H9 (cell line): ENCODE results near the gene EPPIN. TPM values are rescaled to one million over a fixed set of nuclear protein-coding genes. Genes with fewer than 3 reads are reported as not detected.

Source experiments
- DNase-seq: peaks from one replicate; pipeline ENCODE4 v3.0.0-alpha.2; 2017
- H2AFZ ChIP-seq: one replicate; pipeline ENCODE4 v1.6.1; 2013; ENCODE audit warnings: mild to moderate bottlenecking, low read length, control low read depth, moderate library complexity
- H2AK5ac ChIP-seq: 2 replicates; pipeline ENCODE4 v1.6.1; 2013; ENCODE audit warnings: low read length, control low read depth, mixed read lengths; ENCODE audit not compliant: insufficient read length
- H2BK120ac ChIP-seq: one replicate; pipeline ENCODE4 v1.6.1; 2013; ENCODE audit warnings: low read depth, mild to moderate bottlenecking, low read length, control low read depth, inconsistent platforms; ENCODE audit not compliant: poor library complexity, severe bottlenecking
- H2BK12ac ChIP-seq: 2 replicates; pipeline ENCODE4 v1.6.1; 2013; ENCODE audit warnings: low read length, control low read depth, mixed read lengths, low read depth; ENCODE audit not compliant: insufficient read length
- H2BK15ac ChIP-seq: 2 replicates; pipeline ENCODE4 v1.6.1; 2013; ENCODE audit warnings: low read depth, low read length, control low read depth
- H2BK20ac ChIP-seq: one replicate; pipeline ENCODE4 v1.6.1; 2013; ENCODE audit warnings: low read depth, mild to moderate bottlenecking, low read length, control low read depth, inconsistent platforms; ENCODE audit not compliant: poor library complexity, severe bottlenecking
- H2BK5ac ChIP-seq: 2 replicates; pipeline ENCODE4 v1.6.1; 2013; ENCODE audit warnings: low read length, control low read depth, mixed read lengths; ENCODE audit not compliant: insufficient read length
- H3K14ac ChIP-seq: 2 replicates; pipeline ENCODE4 v1.6.1; 2013; ENCODE audit warnings: low read length, control low read depth; ENCODE audit not compliant: insufficient read depth
- H3K18ac ChIP-seq: 2 replicates; pipeline ENCODE4 v1.6.1; 2013; ENCODE audit warnings: low read depth, mild to moderate bottlenecking, mixed read lengths, low read length, control low read depth; ENCODE audit not compliant: insufficient read length
- H3K23ac ChIP-seq: 2 replicates; pipeline ENCODE4 v1.6.1; 2013; ENCODE audit warnings: low read length, control low read depth, mixed read lengths, low read depth; ENCODE audit not compliant: insufficient read length
- H3K23me2 ChIP-seq: 2 replicates; pipeline ENCODE4 v1.6.1; 2013; ENCODE audit warnings: low read depth, mild to moderate bottlenecking, mixed read lengths, low read length, control low read depth; ENCODE audit not compliant: insufficient read length, poor library complexity, severe bottlenecking
- H3K27ac ChIP-seq: 2 replicates; pipeline ENCODE4 v1.5.1; 2013; ENCODE audit warnings: low read length, control low read depth, mixed read lengths, low read depth; ENCODE audit not compliant: insufficient read length
- H3K27me3 ChIP-seq: 2 replicates; pipeline ENCODE4 v1.6.1; 2013; ENCODE audit warnings: low read length, control low read depth, inconsistent platforms; ENCODE audit not compliant: insufficient read depth
- H3K4ac ChIP-seq: 2 replicates; pipeline ENCODE4 v1.6.1; 2013; ENCODE audit warnings: low read depth, mild to moderate bottlenecking, control low read depth, inconsistent platforms, low read length, moderate library complexity
- H3K4me1 ChIP-seq: 2 replicates; pipeline ENCODE4 v1.6.1; 2013; ENCODE audit warnings: low read length, control low read depth, inconsistent platforms; ENCODE audit not compliant: insufficient read depth
- H3K4me2 ChIP-seq: 2 replicates; pipeline ENCODE4 v1.6.1; 2013; ENCODE audit warnings: low read length, control low read depth, mixed read lengths; ENCODE audit not compliant: insufficient read length, insufficient read depth
- H3K56ac ChIP-seq: 2 replicates; pipeline ENCODE4 v1.6.1; 2013; ENCODE audit warnings: low read depth, mild to moderate bottlenecking, mixed read lengths, low read length, control low read depth; ENCODE audit not compliant: insufficient read length
- H3K79me1 ChIP-seq: 2 replicates; pipeline ENCODE4 v1.6.1; 2013; ENCODE audit warnings: low read depth, mild to moderate bottlenecking, moderate library complexity, low read length, control low read depth, inconsistent platforms; ENCODE audit not compliant: insufficient read depth, poor library complexity, severe bottlenecking
- H3K79me2 ChIP-seq: 2 replicates; pipeline ENCODE4 v1.6.1; 2013; ENCODE audit warnings: low read length, control low read depth, inconsistent platforms; ENCODE audit not compliant: insufficient read depth
- H3K9ac ChIP-seq: 2 replicates; pipeline ENCODE4 v1.6.1; 2013; ENCODE audit warnings: low read length, control low read depth, mixed read lengths; ENCODE audit not compliant: insufficient read length; ENCODE audit errors: extremely low read depth
- H3K9me3 ChIP-seq: one replicate; pipeline ENCODE4 v1.6.1; 2013; ENCODE audit warnings: low read depth, low read length, inconsistent platforms; ENCODE audit not compliant: control insufficient read depth
- H3T11ph ChIP-seq: one replicate; pipeline ENCODE4 v1.6.1; 2013; ENCODE audit warnings: mild to moderate bottlenecking, low read length, control low read depth, inconsistent platforms
- H4K20me1 ChIP-seq: one replicate; pipeline ENCODE4 v1.6.1; 2013; ENCODE audit not compliant: control insufficient read depth, insufficient read length, insufficient read depth
- H4K5ac ChIP-seq: 2 replicates; pipeline ENCODE4 v1.6.1; 2013; ENCODE audit warnings: low read depth, mild to moderate bottlenecking, mixed read lengths, low read length, control low read depth; ENCODE audit not compliant: insufficient read length
- H4K8ac ChIP-seq: replicated peaks from 2 replicates; pipeline ENCODE4 v1.6.1; 2013; ENCODE audit warnings: low read length, control low read depth, mixed read lengths, low read depth; ENCODE audit not compliant: insufficient read length
- H4K91ac ChIP-seq: 2 replicates; pipeline ENCODE4 v1.6.1; 2013; ENCODE audit warnings: low read depth, mild to moderate bottlenecking, moderate library complexity, mixed read lengths, low read length, control low read depth; ENCODE audit not compliant: insufficient read length
- H3K27ac Mint-ChIP-seq, 3 experiments: 2 replicates in 2 of 3; 3 replicates in 1 of 3; pipeline ENCODE4 v1.8.0; 2020 to 2021; ENCODE audit warnings: mixed read lengths in 3 of 3, mild to moderate bottlenecking in 1 of 3, moderate library complexity in 1 of 3
- H3K27me3 Mint-ChIP-seq: 2 replicates; pipeline ENCODE4 v1.8.0; 2021; ENCODE audit warnings: low read depth, mild to moderate bottlenecking, moderate library complexity, mixed read lengths
- H3K36me3 Mint-ChIP-seq, 3 experiments: 2 replicates in 2 of 3; 3 replicates in 1 of 3; pipeline ENCODE4 v1.8.0; 2020 to 2021; ENCODE audit warnings: low read depth in 3 of 3, mixed read lengths in 3 of 3; ENCODE audit not compliant: insufficient read depth in 1 of 3
- H3K4me1 Mint-ChIP-seq, 2 experiments: 2 replicates each; pipeline ENCODE4 v1.8.0; 2020; ENCODE audit warnings: mixed read lengths in 2 of 2
- H3K4me3 Mint-ChIP-seq, 2 experiments: 2 replicates in 1 of 2; 3 replicates in 1 of 2; pipeline ENCODE4 v1.8.0; 2020 to 2021; ENCODE audit warnings: mild to moderate bottlenecking in 2 of 2, mixed read lengths in 2 of 2, moderate library complexity in 1 of 2
- H3K9me3 Mint-ChIP-seq, 2 experiments: 2 replicates in 1 of 2; 3 replicates in 1 of 2; pipeline ENCODE4 v1.8.0; 2020; ENCODE audit warnings: mild to moderate bottlenecking in 2 of 2, mixed read lengths in 2 of 2, moderate library complexity in 1 of 2
- CTCF ChIP-seq: fragments of 200-600 bp; sonication (generic); conservative IDR thresholded peaks from 3 replicates; pipeline ENCODE4 v1.8.0; 2021; ENCODE audit warnings: antibody characterized with exemption, mild to moderate bottlenecking
- WGBS: extraction: QIAGEN DNeasy Blood & Tissue Kit; methylation state at CpG from one replicate; pipeline ENCODE4 v1.1.7; 2013; ENCODE audit warnings: missing lambda C conversion rate, low lambda C conversion rate, mixed read lengths; ENCODE audit not compliant: insufficient read length; ENCODE audit errors: extremely low coverage; 5-methylcytosine and 5-hydroxymethylcytosine counted together
- total RNA-seq: library from RNA; stranded (reverse); gene quantifications from 2 replicates; pipeline ENCODE4 v1.2.1, GENCODE V29; 2021

EPPIN gene
- total RNA-seq, 1 experiment from 2014 or later, result not detected

GRCh38 chr20:45583502-45583901 is 36.3 kb upstream of the EPPIN start:
- Histone ChIP-seq H3K9ac (no peak overlapping the region), H3K23ac (no peak overlapping the region), H2AK5ac (no peak overlapping the region), H3K79me1 (no peaks in the 10 kb centered on the region), H4K8ac (peak overlapping the region; percentile 28), H3K27me3 (no peaks in the 10 kb centered on the region), H4K91ac (no peak overlapping the region), H3K9me3 (no peaks in the 10 kb centered on the region), H2BK120ac (no peak overlapping the region), H3T11ph (no peak overlapping the region), H3K4me1 (peaks cover 5% of the 10 kb centered on the region; the same call in 1 of the 2 replicates), H2BK20ac (peak overlapping the region; percentile 85), H2BK15ac (no peak overlapping the region), H3K4ac (no peak overlapping the region), H3K4me2 (peak overlapping the region; percentile 25), H4K20me1 (no peaks in the 10 kb centered on the region), H3K18ac (no peak overlapping the region), H3K14ac (peak overlapping the region; percentile 24), H3K79me2 (no peaks in the 10 kb centered on the region), H3K56ac (no peak overlapping the region), H3K23me2 (no peaks in the 10 kb centered on the region), H2BK5ac (no peak overlapping the region), H4K5ac (no peak overlapping the region), H2AFZ (peak overlapping the region; percentile 77), H3K27ac (no peak overlapping the region), H2BK12ac (no peak overlapping the region)
- peaks cover 17 to 22% of the 10 kb centered on the region in 2 experiments for H3K4me1 Mint-ChIP-seq
- no CpG with 5 or more reads among the region's 3 CpGs for WGBS
- peak overlapping the region in 1 of 2 experiments; percentile 64; a peak in 3 of 5 replicates for H3K4me3 Mint-ChIP-seq
- no peaks in the 10 kb centered on the region; a peak in 1 of 7 replicates for H3K36me3 Mint-ChIP-seq
- TF ChIP-seq CTCF, result no peak; the same call in 2 of the 3 replicates
- H3K27me3 Mint-ChIP-seq, result peaks cover 2% of the 10 kb centered on the region; the same call in 1 of the 2 replicates
- peaks cover 0 to 4% of the 10 kb centered on the region in 2 experiments; a peak in 1 of 5 replicates for H3K9me3 Mint-ChIP-seq
- peak; percentile 36 for DNase-seq
- peak overlapping the region; percentile 20 to 75 (median 70) for H3K27ac Mint-ChIP-seq
